Ectodermal cell (in vitro differentiated cells): ENCODE results near the gene TSPAN32.
"Not testable (repeated sequence)": the region's sequence is repeated elsewhere in the genome, so short reads cannot be mapped to it uniquely, and the experiment has no call there.

Experiments used
- H3K27ac ChIP-seq: 2 replicates; pipeline ENCODE4 v1.7.0; 2013; ENCODE audit warnings: mild to moderate bottlenecking, low read depth, low read length; ENCODE audit not compliant: insufficient read depth, poor library complexity, severe bottlenecking
- H3K27me3 ChIP-seq: 2 replicates; pipeline ENCODE4 v1.7.0; 2013; ENCODE audit warnings: mild to moderate bottlenecking, low read length; ENCODE audit not compliant: insufficient read depth, control insufficient read depth, poor library complexity, severe bottlenecking
- H3K36me3 ChIP-seq: one replicate; pipeline ENCODE4 v1.7.0; 2013; ENCODE audit warnings: low read length; ENCODE audit not compliant: control insufficient read depth, insufficient read depth
- H3K4me1 ChIP-seq: one replicate; pipeline ENCODE4 v1.7.0; 2013; ENCODE audit warnings: low read length; ENCODE audit not compliant: control insufficient read depth, insufficient read depth
- H3K4me3 ChIP-seq: 2 replicates; pipeline ENCODE4 v1.7.0; 2013; ENCODE audit warnings: low read depth, low read length, control low read depth; ENCODE audit not compliant: insufficient read depth
- H3K9me3 ChIP-seq: 2 replicates; pipeline ENCODE4 v1.7.0; 2013; ENCODE audit warnings: mild to moderate bottlenecking, low read length, moderate library complexity; ENCODE audit not compliant: control insufficient read depth
- WGBS, 2 experiments: methylation state at CpG; one replicate each; pipeline ENCODE4 v1.1.7; 2013; ENCODE audit warnings: missing lambda C conversion rate in 2 of 2; 5-methylcytosine and 5-hydroxymethylcytosine counted together

The TSPAN32 gene

DNA sequence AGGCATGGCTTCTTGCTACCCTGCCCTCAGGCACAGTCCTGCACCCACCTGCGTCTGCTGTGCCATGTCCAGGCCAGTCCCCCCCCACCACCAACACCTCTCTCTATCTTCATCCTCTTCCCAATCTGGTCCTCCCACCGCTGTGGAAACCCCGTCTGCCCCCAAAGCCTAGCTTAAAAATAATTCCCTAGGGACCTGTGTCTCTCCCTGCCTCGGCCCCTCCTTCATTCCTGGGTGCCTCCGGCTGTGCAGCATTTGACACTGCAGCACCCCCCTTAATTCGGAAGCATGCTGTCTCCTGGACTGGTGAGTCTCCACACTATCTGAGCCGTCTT is 28.9 kb upstream of the TSPAN32 start:
- WGBS, 2 experiments = 88 to 90% methylated on average over 7 of the region's 7 CpGs
- Histone ChIP-seq H3K4me1 (no peaks in the 10 kb centered on the region), H3K27me3 (peaks cover 64% of the 10 kb centered on the region), H3K27ac (no peak overlapping the region), H3K4me3 (no peak overlapping the region), H3K36me3 (no peaks in the 10 kb centered on the region), H3K9me3 (no peaks in the 10 kb centered on the region)

DNA sequence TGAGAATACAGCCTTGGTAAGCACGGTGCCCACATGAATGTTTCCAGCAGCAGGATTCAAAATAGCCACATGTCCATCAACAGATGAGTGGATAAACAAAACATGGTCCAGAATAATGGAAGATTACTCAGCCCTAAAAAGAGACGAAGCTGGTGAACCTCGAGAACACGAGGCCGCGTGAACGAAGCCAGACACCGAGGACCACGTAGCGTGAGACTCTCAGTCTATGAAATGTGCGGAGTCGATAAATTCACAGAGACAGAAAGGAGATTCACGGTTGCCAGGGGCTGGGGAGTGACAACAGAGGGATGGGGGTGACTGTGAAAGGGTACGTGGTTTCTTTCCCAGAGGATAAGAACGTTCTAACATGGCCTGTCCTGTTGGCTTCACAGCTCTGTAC is 28.5 kb upstream of the TSPAN32 start:
- peaks cover 60% of the 10 kb centered on the region for H3K27me3 ChIP-seq
- H3K36me3 ChIP-seq = no peaks in the 10 kb centered on the region
- WGBS, 2 experiments = 89 to 92% methylated on average over 15 of the region's 15 CpGs

DNA sequence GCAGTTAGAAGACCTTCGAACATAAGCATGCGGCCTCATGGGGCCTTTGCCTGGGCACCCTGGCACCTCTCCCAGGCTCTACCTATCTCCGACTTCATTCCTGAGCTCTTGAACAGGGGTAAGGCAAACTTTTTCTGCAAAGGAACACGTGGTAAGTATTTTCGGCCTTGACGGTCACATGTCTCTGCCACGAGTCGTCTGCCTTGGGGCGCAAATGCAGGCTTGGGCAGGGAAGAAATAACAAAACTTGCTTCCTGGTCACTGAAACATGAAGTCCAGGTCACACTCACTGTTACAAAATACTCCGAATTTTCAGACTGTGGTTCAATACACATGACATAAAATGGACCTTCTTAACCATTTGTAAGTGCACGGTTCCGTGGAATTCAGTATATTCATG is 28.0 kb upstream of the TSPAN32 start:
- Histone ChIP-seq H3K4me3 (no peak overlapping the region), H3K27me3 (peaks cover 55% of the 10 kb centered on the region), H3K36me3 (no peaks in the 10 kb centered on the region), H3K4me1 (no peaks in the 10 kb centered on the region), H3K27ac (no peak overlapping the region), H3K9me3 (no peaks in the 10 kb centered on the region)
- WGBS, 2 experiments = 90% methylated on average over 12 of the region's 12 CpGs

More for the DNA sequence above, 28.5 kb upstream of the TSPAN32 start:
- no peak overlapping the region for H3K4me3 ChIP-seq
- H3K4me1 ChIP-seq = no peaks in the 10 kb centered on the region
- H3K9me3 ChIP-seq = no peaks in the 10 kb centered on the region
- H3K27ac ChIP-seq = no peak overlapping the region

DNA sequence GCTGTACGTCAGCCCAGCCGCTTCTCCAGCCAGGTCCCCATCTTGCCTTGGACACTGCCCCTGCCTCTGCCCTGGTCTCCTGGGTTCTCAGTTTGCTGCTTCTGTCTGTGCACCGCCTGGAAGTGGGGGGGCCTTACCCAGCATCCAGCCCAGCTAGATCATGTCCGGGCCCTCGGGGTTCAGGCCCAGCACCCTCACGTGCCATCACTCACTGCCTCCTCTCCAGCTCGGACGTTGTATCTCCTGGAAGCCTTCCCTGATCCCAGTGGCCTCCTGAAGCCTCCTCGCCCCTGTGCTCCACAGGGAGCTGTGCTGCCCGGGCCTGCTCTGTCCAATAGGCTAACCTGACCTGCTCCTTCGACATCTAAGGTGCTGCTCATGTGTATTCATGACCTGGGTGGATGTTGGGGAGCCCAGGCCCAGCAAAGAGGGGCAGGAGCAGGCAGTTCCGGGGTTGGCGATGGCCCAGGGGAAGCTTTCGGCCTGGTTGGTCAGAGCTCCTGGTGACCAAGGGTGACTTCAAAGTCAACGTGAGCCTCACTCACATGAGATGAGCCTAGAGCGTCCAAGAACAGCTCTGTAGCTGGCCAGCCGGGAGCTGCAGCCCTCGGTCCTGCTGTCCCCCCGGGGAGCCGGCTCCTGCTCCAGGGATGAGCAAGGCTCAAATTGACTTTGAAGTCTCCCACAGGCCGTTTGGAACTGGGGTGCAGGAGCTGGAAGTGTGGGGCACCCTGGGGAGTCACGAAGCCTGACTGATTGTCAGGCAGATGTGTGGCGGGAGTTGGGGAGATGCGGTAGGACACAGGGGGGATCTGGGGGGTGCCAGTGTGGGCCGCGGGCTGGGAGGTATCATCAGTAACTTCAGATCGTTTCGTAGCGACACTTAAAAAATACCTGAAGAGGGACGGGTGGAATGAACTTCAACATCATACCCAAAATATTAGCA is 26.2 kb upstream of the TSPAN32 start:
- Histone ChIP-seq H3K27ac (no peak overlapping the region), H3K4me3 (no peak overlapping the region), H3K27me3 (peaks cover 37% of the 10 kb centered on the region), H3K36me3 (no peaks in the 10 kb centered on the region), H3K9me3 (no peaks in the 10 kb centered on the region), H3K4me1 (no peaks in the 10 kb centered on the region)
- 93% methylated on average over 30 of the region's 30 CpGs for WGBS, 2 experiments

DNA sequence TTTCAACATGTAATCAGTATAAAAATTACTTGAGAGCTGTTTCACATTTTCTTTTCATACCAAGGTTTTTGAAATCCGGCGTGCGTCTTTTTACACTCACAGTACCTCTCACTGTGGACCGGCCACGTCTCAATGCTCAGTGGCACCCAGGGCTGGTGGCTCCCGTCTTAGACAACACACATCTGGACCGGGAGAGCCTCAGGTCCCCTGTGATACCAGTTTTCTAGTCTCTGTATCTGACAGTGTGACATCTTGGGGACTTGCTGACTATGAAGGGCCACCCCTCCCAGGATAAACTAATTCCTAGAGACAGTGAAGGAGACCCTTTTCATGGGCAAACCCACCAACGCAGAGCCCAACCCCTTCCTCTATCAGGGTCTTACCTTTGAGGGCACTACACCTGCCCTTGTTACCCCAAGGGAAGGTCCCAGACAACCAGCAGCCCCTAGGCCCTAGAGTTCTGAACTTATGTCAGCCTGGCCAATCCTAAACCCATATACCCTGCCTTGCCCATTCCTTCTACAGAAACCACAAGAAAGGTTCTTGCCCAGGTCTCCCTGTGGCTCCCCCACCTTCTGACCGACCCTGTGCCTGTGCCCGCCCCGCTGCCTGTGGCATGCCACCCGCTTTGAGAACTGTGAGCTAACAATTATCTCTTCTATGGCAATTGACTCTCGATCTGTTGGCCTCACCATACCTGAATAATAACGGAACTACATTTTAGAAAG is 25.4 kb upstream of the TSPAN32 start:
- Histone ChIP-seq H3K4me3 (no peak overlapping the region), H3K27ac (no peak overlapping the region), H3K36me3 (no peaks in the 10 kb centered on the region), H3K9me3 (no peaks in the 10 kb centered on the region), H3K27me3 (peaks cover 29% of the 10 kb centered on the region), H3K4me1 (no peaks in the 10 kb centered on the region)
- 89 to 90% methylated on average over 14 of the region's 14 CpGs for WGBS, 2 experiments

DNA sequence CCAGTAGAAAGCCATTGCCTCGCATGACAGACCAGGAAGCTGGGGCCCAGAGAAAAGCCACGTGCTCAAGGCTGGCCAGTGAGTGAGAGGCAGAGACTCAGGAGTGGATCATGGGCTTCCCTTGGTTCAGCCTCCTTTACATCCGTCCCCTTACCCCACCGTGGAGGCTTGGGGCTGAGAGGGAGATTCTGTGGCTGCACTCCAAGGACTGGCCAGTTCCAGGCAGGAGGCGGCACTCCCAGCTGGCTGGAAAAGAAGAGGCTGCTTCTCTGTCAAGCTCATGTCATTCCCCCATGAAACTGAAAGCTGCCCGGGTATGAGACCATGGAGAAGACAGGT is 24.8 kb upstream of the TSPAN32 start:
- H3K27me3 ChIP-seq = peaks cover 23% of the 10 kb centered on the region
- H3K4me3 ChIP-seq = no peak overlapping the region
- no peak overlapping the region for H3K27ac ChIP-seq
- H3K9me3 ChIP-seq = no peaks in the 10 kb centered on the region
- 74 to 80% methylated on average over 6 of the region's 6 CpGs for WGBS, 2 experiments
- H3K4me1 ChIP-seq = no peaks in the 10 kb centered on the region
- no peaks in the 10 kb centered on the region for H3K36me3 ChIP-seq

DNA sequence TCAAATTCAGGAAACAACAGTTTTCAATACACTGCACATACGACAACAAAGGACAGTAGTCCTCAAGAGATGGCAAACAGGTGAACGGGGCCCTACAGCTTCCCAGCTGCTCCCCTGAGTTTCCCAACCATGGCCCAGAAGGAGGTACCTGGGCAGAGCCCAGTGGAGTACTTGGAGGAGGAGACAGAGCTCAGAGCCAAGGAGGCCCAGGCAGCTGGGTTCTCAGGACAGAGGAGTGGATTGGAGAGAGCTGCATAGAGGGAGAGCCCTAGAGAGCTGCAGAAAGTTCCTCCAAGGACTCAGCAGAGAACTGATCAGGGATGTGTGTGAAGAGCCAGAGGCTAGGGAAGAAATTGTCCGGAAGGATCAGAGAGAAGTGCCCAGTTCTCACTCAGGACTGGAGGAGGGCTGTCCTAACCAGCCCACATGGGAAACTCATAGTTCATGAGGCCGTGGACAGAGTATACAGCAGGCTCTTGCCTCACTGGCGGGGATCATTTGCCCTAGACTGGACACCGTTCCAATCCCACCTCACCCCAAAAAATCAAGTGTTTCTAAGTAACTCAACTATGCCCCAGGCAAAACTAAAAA is 23.8 kb upstream of the TSPAN32 start:
- no peak overlapping the region for H3K4me3 ChIP-seq
- H3K27me3 ChIP-seq = peaks cover 13% of the 10 kb centered on the region
- 85 to 88% methylated on average over 6 of the region's 6 CpGs for WGBS, 2 experiments
- H3K36me3 ChIP-seq = no peaks in the 10 kb centered on the region
- H3K9me3 ChIP-seq = no peaks in the 10 kb centered on the region
- no peaks in the 10 kb centered on the region for H3K4me1 ChIP-seq
- no peak overlapping the region for H3K27ac ChIP-seq

DNA sequence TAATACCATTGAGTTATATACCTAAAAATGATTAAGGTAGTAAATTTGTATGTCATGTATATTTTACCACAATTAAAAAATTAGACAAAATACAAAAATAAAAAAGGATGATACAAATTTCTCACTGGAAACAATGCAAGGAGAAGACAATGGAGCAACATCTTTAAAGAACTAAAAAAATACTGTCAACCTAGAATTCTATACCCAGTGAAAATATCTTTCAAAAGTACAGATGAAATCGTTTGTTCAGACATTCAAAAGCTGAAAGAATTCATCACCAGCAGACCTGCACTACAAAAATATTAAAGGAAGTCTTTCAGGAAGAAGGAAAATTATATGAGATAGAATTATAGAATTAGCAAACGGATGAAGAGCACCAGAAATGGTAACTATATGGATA is 21.6 kb upstream of the TSPAN32 start:
- Histone ChIP-seq H3K4me3 (no peak overlapping the region), H3K36me3 (no peaks in the 10 kb centered on the region), H3K9me3 (no peaks in the 10 kb centered on the region), H3K27me3 (no peaks in the 10 kb centered on the region), H3K27ac (no peak overlapping the region), H3K4me1 (no peaks in the 10 kb centered on the region)
- 67 to 93% methylated on average over 1 of the region's 2 CpGs for WGBS, 2 experiments

DNA sequence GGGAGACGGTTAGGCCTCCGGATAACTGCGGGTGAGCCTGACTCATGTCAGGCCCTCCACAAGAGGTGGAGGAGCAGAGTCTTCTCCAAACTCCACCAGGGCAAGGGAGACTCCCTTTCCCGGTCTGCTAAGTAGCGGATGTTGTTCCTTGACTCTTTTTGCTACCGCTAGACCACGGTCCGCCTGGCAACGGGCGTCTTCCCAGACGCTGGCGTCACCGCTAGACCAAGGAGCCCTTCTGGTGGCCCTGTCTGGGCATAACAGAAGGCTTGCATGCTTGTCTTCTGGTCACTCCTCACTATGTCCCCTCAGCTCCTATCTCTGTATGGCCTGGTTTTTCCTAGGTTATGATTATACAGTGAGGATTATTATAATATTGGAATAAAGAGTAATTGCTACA is 15.5 kb upstream of the TSPAN32 start:
- not testable (repeated sequence) for H3K4me1 ChIP-seq, H3K4me3 ChIP-seq, H3K27me3 ChIP-seq, H3K27ac ChIP-seq, H3K9me3 ChIP-seq, H3K36me3 ChIP-seq
- 94 to 97% methylated on average over 10 to 13 of the region's 13 CpGs for WGBS, 2 experiments

DNA sequence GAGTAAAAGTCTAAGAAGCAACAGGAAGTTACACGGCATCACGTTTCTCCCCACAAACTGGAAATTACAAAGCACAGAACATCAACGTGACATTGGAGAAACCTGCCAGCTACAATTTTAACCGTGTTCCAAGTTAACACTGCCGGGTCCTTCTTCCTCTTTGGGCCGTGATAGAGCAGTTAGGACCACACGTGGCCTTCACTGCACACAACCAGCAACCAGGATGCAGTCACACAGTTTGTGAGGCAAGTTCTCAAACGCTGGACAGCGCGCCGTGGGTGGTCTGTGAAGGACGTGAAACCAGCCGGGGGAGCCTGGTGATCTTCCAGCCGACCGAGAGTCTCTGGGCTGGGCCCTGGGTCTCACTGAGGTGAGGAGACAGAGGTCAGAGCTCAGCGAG is 14.7 kb upstream of the TSPAN32 start:
- no peak overlapping the region for H3K27ac ChIP-seq

More for the DNA sequence above, 14.7 kb upstream of the TSPAN32 start:
- Histone ChIP-seq H3K27me3 (peaks cover 8% of the 10 kb centered on the region), H3K9me3 (no peaks in the 10 kb centered on the region), H3K4me3 (no peak overlapping the region), H3K4me1 (no peaks in the 10 kb centered on the region), H3K36me3 (no peaks in the 10 kb centered on the region)
- 85% methylated on average over 16 of the region's 16 CpGs for WGBS, 2 experiments
